ENCODE data around the gene ABCD3. TPM values are rescaled to one million over a fixed set of nuclear protein-coding genes. Genes with fewer than 3 reads are reported as not detected.

Gene ABCD3
- total RNA-seq, 6 experiments from 2014 or later = 54.9 to 94.0 (median 65.6) TPM

DNA sequence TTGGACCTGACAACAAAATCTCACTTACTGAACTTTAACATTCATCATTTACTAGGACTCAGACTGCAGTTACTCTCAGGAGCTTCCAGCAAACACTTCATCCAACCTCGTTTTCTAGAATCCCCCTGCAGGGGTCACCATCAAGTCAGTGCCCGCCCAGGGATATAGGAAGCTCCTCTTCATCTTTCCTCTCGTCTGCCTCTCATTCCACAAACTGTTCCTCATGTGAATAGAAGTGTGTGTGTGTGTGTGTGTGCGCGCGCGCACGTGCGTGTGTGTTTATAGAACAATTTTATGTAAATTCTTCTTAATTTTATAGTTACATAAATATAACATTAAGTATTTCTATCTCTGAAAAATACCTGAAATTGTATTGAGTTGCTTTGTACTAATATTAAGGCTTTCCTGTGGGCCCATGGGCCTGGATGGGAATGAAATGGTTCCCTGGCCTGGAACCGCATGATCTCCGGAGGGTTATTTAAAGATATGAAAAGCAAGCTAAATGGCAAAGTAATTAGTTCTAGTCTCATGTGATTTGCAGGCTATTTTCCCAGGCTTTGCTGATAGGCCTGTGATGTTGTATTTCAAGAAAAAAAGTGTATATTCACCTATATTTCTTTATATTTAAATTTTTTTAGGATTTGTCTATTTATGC lies 21.7 kb upstream of the ABCD3 start:
- Histone ChIP-seq H3K27ac (no peak overlapping the region), H3K4me1 (no peaks in the 10 kb centered on the region), H3K36me3 (no peaks in the 10 kb centered on the region), H3K4me3 (no peak overlapping the region), H3K9me3 (no peaks in the 10 kb centered on the region), H3K27me3 (no peaks in the 10 kb centered on the region)
- DNase-seq (no peak), ATAC-seq (no peak)
- 88% methylated on average over 11 of the region's 11 CpGs for WGBS (ENCODE audit: insufficient coverage, low coverage, low lambda C conversion rate, missing lambda C conversion rate)
- intact Hi-C loops (cut with DNase I) = no loop called here
- no peak for TF ChIP-seq POLR2A (IDR thresholded peaks at IDR 0.05)
- TF ChIP-seq, protein P1, sequence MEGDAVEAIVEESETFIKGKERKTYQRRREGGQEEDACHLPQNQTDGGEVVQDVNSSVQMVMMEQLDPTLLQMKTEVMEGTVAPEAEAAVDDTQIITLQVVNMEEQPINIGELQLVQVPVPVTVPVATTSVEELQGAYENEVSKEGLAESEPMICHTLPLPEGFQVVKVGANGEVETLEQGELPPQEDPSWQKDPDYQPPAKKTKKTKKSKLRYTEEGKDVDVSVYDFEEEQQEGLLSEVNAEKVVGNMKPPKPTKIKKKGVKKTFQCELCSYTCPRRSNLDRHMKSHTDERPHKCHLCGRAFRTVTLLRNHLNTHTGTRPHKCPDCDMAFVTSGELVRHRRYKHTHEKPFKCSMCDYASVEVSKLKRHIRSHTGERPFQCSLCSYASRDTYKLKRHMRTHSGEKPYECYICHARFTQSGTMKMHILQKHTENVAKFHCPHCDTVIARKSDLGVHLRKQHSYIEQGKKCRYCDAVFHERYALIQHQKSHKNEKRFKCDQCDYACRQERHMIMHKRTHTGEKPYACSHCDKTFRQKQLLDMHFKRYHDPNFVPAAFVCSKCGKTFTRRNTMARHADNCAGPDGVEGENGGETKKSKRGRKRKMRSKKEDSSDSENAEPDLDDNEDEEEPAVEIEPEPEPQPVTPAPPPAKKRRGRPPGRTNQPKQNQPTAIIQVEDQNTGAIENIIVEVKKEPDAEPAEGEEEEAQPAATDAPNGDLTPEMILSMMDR (IDR thresholded peaks at IDR 0.05) = no peak

GRCh38 chr1:94398356-94398755 lies 19.8 kb upstream of the ABCD3 start:
- H3K4me3 ChIP-seq = no peak overlapping the region
- no peaks in the 10 kb centered on the region for H3K36me3 ChIP-seq
- TF ChIP-seq POLR2A (IDR thresholded peaks at IDR 0.05) = no peak
- TF ChIP-seq, protein P1 (IDR thresholded peaks at IDR 0.05) = no peak
- ATAC-seq (no peak), DNase-seq (no peak)
- intact Hi-C loops (cut with DNase I) = no loop called here
- no peak overlapping the region for H3K27ac ChIP-seq
- no peaks in the 10 kb centered on the region for H3K27me3 ChIP-seq
- WGBS (ENCODE audit: insufficient coverage, low coverage, low lambda C conversion rate, missing lambda C conversion rate) = 93% methylated on average over 5 of the region's 5 CpGs
- H3K4me1 ChIP-seq = no peaks in the 10 kb centered on the region
- no peaks in the 10 kb centered on the region for H3K9me3 ChIP-seq

DNA sequence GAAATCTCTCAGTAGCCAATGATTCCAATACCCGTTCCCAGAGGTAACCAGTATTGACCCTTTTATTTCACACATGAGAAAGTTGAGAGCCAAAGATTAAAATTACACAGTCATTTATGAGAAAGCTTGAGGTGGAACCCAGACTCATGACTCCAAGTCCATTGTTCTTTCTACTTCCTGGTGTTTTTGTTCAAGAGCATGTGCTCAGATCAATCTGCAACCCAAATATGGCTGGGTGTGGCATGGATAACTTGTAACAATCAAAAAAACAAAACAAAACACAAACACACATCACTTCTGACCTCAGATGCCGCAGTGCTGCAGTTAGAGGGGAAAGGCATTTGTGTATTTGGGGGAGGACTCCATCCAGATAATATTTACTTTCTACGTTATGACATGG lies 18.7 kb upstream of the ABCD3 start:
- intact Hi-C loops (cut with DNase I) = no loop called here
- ATAC-seq = no peak
- no peak for DNase-seq
- no peaks in the 10 kb centered on the region for H3K27me3 ChIP-seq
- H3K27ac ChIP-seq = no peak overlapping the region
- no peaks in the 10 kb centered on the region for H3K36me3 ChIP-seq
- 88% methylated on average over 3 of the region's 3 CpGs for WGBS (ENCODE audit: insufficient coverage, low coverage, low lambda C conversion rate, missing lambda C conversion rate)
- H3K9me3 ChIP-seq = no peaks in the 10 kb centered on the region
- TF ChIP-seq, protein P1 (IDR thresholded peaks at IDR 0.05) = no peak
- no peak for TF ChIP-seq POLR2A (IDR thresholded peaks at IDR 0.05)
- no peak overlapping the region for H3K4me3 ChIP-seq
- H3K4me1 ChIP-seq = no peaks in the 10 kb centered on the region

- no peaks in the 10 kb centered on the region for H3K27me3 ChIP-seq
- DNase-seq (no peak), ATAC-seq (no peak)
- no peak overlapping the region for H3K27ac ChIP-seq
- H3K4me3 ChIP-seq = no peak overlapping the region
- 70% methylated on average over 3 of the region's 4 CpGs for WGBS (ENCODE audit: insufficient coverage, low coverage, low lambda C conversion rate, missing lambda C conversion rate)
- H3K36me3 ChIP-seq = no peaks in the 10 kb centered on the region
- H3K9me3 ChIP-seq = no peaks in the 10 kb centered on the region
- TF ChIP-seq, protein P1 (IDR thresholded peaks at IDR 0.05) = no peak
- no peak for TF ChIP-seq POLR2A (IDR thresholded peaks at IDR 0.05)
- intact Hi-C loops (cut with DNase I) = no loop called here
- H3K4me1 ChIP-seq = no peaks in the 10 kb centered on the region
Measured at GRCh38 chr1:94401206-94401605, 17.0 kb upstream of the ABCD3 start.

All from right lobe of liver (tissue), 6 donors.